OCI-LY7 (cell line): Measurements from ENCODE around the gene ZMYND15.

Experiments used
- CTCF ChIP-seq: fragments of 200-600 bp; sonication (generic); conservative IDR thresholded peaks from 2 replicates; pipeline ENCODE4 v1.5.1; 2014; ENCODE audit warnings: mild to moderate bottlenecking, antibody characterized with exemption, low read length, moderate library complexity, mixed read lengths
- EZH2phosphoT487 ChIP-seq: fragments of 200-600 bp; sonication (generic); IDR thresholded peaks from 2 replicates; pipeline ENCODE4 v1.6.1; 2018; ENCODE audit warnings: low read depth, borderline replicate concordance, mild to moderate bottlenecking, mixed run types, antibody characterized with exemption, low read length, moderate library complexity, mixed read lengths

- no peak for TF ChIP-seq CTCF
- no peak for TF ChIP-seq EZH2phosphoT487
Observed at GRCh38 chr17:4716081-4716480, 23.6 kb upstream of the ZMYND15 start.
